ENCODE data around the gene MAST4.

GRCh38 chr5:66628561-66628960 lies 32.4 kb downstream of the MAST4 start:
- TF ChIP-seq CTCF (IDR thresholded peaks at IDR 0.05) (no peak), POLR2A (IDR thresholded peaks at IDR 0.05) (no peak)

All from uterus (tissue), 2 donors.